ENCODE measurements around the gene WWTR1. TPM values are rescaled to one million over a fixed set of nuclear protein-coding genes. Genes with fewer than 3 reads are reported as not detected.

WWTR1 gene
- total RNA-seq, 1 donor from 2014 or later, result 87.7 TPM

GRCh38 chr3:149532489-149533180 lies 125.2 kb downstream of the WWTR1 start:
- Histone ChIP-seq H3K4me1 (peaks cover 61% of the 10 kb centered on the region), H3K9me3 (no peaks in the 10 kb centered on the region), H3K27ac (peak overlapping the region; percentile 32), H3K27me3 (no peaks in the 10 kb centered on the region), H3K4me3 (no peak overlapping the region), H3K36me3 (no peaks in the 10 kb centered on the region)
- ATAC-seq (no peak), DNase-seq (no peak)
- no peak for TF ChIP-seq CTCF (IDR thresholded peaks at IDR 0.05)
- intact Hi-C loops (cut with DNase I), result no loop called here

GRCh38 chr3:149529099-149529498 lies 128.7 kb downstream of the WWTR1 start:
- H3K36me3 ChIP-seq, result peaks cover 19% of the 10 kb centered on the region
- H3K4me1 ChIP-seq, result peaks cover 36% of the 10 kb centered on the region
- DNase-seq, result no peak
- H3K27ac ChIP-seq, result peak overlapping the region; percentile 86
- no peaks in the 10 kb centered on the region for H3K9me3 ChIP-seq
- intact Hi-C loops (cut with DNase I), result no loop called here
- no peaks in the 10 kb centered on the region for H3K27me3 ChIP-seq
- no peak overlapping the region for H3K4me3 ChIP-seq
- no peak for ATAC-seq
- no peak for TF ChIP-seq CTCF (IDR thresholded peaks at IDR 0.05)

GRCh38 chr3:149528340-149528650 lies 129.5 kb downstream of the WWTR1 start:
- Histone ChIP-seq H3K9me3 (no peaks in the 10 kb centered on the region), H3K4me1 (peaks cover 36% of the 10 kb centered on the region), H3K27ac (peak overlapping the region; percentile 86), H3K27me3 (no peaks in the 10 kb centered on the region), H3K36me3 (peaks cover 26% of the 10 kb centered on the region), H3K4me3 (no peak overlapping the region)
- intact Hi-C loops (cut with DNase I), result no loop called here
- DNase-seq (no peak), ATAC-seq (no peak)
- TF ChIP-seq CTCF (IDR thresholded peaks at IDR 0.05), result no peak

DNA sequence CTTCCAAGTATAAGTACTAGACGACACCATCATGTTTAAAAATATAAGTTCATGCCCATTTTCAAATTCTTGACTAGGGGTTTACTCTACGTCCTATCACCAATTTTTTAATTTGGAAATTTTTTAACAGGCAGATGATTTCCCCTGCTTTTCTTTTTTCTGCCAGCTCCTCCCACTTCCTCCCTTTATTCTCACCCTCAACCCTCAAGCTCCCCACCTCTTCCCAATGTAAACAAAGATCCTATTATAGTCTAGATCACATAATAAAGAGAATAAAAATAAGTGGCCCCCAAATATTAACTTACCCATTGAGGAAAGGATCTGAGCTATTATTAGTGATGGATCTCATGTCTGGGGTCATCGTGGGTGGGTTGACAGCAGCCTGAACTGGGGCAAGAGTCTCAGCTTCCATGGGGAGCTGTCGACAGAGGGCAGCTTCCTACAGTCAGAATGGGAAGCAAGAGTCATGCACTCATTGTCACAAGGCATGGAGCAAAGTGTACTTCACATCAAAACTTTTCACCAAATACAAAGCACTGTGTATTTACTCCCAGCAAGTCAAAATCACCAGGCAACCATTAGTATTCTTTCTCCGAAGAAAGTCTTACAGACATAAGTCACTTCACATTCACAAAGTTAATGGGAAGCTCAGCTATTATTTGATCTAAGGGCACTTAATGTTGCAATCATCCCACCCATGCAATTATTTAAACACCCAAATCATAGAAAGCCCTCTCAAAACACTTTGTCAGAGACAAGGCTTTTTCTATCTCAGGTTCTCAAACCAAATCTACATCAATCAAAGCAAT lies 130.1 kb downstream of the WWTR1 start:
- intact Hi-C loops (cut with DNase I), result no loop called here
- H3K4me1 ChIP-seq, result peaks cover 33% of the 10 kb centered on the region
- peak overlapping the region; percentile 86 for H3K27ac ChIP-seq
- TF ChIP-seq CTCF (IDR thresholded peaks at IDR 0.05), result peak; percentile 27
- H3K4me3 ChIP-seq, result peak overlapping the region; percentile 4
- ATAC-seq (peak; percentile 90), DNase-seq (no peak)
- H3K36me3 ChIP-seq, result peaks cover 26% of the 10 kb centered on the region
- no peaks in the 10 kb centered on the region for H3K9me3 ChIP-seq
- no peaks in the 10 kb centered on the region for H3K27me3 ChIP-seq

- Histone ChIP-seq H3K36me3 (peaks cover 59% of the 10 kb centered on the region), H3K9me3 (no peaks in the 10 kb centered on the region), H3K4me1 (peaks cover 19% of the 10 kb centered on the region), H3K4me3 (no peak overlapping the region), H3K27ac (no peak overlapping the region), H3K27me3 (no peaks in the 10 kb centered on the region)
- intact Hi-C loops (cut with DNase I), result no loop called here
- TF ChIP-seq CTCF (IDR thresholded peaks at IDR 0.05), result no peak
- peak; percentile 64 for ATAC-seq
- DNase-seq, result no peak
Observed at GRCh38 chr3:149523512-149524299, 134.1 kb downstream of the WWTR1 start.
